OCI-LY3 (cell line): ENCODE measurements around the gene LRRC8D.

ENCODE experiments used
- H2AFZ ChIP-seq: fragments of 200-600, 300-600 bp; shearing (Covaris generic); 2 replicates; pipeline ENCODE4 v1.6.0; 2014; ENCODE audit warnings: antibody characterized with exemption, low read depth, low read length
- H3K27ac ChIP-seq: fragments of 200-600, 300-600 bp; sonication (generic); 2 replicates; pipeline ENCODE4 v1.5.1; 2014; ENCODE audit warnings: mild to moderate bottlenecking, low read length, moderate library complexity, mixed read lengths
- H3K27me3 ChIP-seq: fragments of 200-600, 300-600 bp; sonication (generic); 2 replicates; pipeline ENCODE4 v1.6.1; 2014; ENCODE audit warnings: low read depth, low read length, mixed read lengths
- H3K36me3 ChIP-seq: fragments of 200-600, 300-600 bp; sonication (generic); replicated peaks from 2 replicates; pipeline ENCODE3; 2014; ENCODE audit warnings: low read depth, low read length, mixed read lengths
- H3K4me1 ChIP-seq: fragments of 300-600, 200-600 bp; sonication (generic); 2 replicates; pipeline ENCODE4 v1.6.1; 2014; ENCODE audit warnings: low read length, mixed read lengths
- H3K4me2 ChIP-seq: fragments of 200-600, 300-600 bp; sonication (generic); 2 replicates; pipeline ENCODE4 v1.6.1; 2014; ENCODE audit warnings: low read length, mixed read lengths
- H3K4me3 ChIP-seq: fragments of 300-600, 200-600 bp; sonication (generic); 2 replicates; pipeline ENCODE4 v1.5.1; 2014; ENCODE audit warnings: antibody characterized with exemption, mild to moderate bottlenecking, low read length, moderate library complexity
- H3K79me2 ChIP-seq: fragments of 300-600, 200-600 bp; shearing (Covaris generic); 2 replicates; pipeline ENCODE4 v1.6.1; 2014; ENCODE audit warnings: mild to moderate bottlenecking, low read length, mixed read lengths
- H3K9ac ChIP-seq: fragments of 300-600, 200-600 bp; shearing (Covaris generic); 2 replicates; pipeline ENCODE4 v1.6.0; 2014; ENCODE audit warnings: mild to moderate bottlenecking, low read length, moderate library complexity
- H3K9me3 ChIP-seq: fragments of 200-600, 300-600 bp; shearing (Covaris generic); 2 replicates; pipeline ENCODE4 v1.6.1; 2014; ENCODE audit warnings: low read length, mixed read lengths; ENCODE audit not compliant: insufficient read depth
- H4K20me1 ChIP-seq: fragments of 200-600, 300-600 bp; sonication (generic); 2 replicates; pipeline ENCODE4 v1.6.1; 2016; ENCODE audit warnings: low read length, mixed read lengths; ENCODE audit not compliant: insufficient read depth
- EZH2phosphoT487 ChIP-seq: fragments of 200-600 bp; shearing (Covaris generic); IDR thresholded peaks from 2 replicates; pipeline ENCODE4 v1.6.1; 2018; ENCODE audit warnings: antibody characterized with exemption, mixed run types, low read depth
- TF ChIP-seq, protein P1 (sequence below): fragments of 200-600, 300-600 bp; sonication (generic); IDR thresholded peaks from 2 replicates; pipeline ENCODE4 v1.5.1; 2014; ENCODE audit warnings: antibody characterized with exemption, low read length, low read depth

Gene LRRC8D

DNA sequence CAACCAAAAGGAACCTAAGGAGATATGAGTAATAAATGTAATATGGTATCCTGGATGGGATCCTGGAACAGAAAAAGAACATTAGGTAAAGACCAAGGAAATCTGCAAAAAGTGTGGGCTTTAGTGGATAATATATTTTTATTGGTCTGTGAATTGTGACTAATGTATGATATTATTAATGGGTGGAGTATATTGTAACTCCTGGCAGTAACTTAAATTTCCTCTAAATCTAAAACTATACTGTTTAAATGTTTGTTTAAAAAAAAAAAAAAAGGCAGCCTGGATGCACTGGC is 68.4 kb downstream of the LRRC8D start:
- Histone ChIP-seq H3K9ac (no peak overlapping the region), H3K4me2 (no peak overlapping the region), H2AFZ (no peak overlapping the region), H3K27ac (no peak overlapping the region), H3K9me3 (no peaks in the 10 kb centered on the region), H3K4me3 (no peak overlapping the region), H4K20me1 (no peaks in the 10 kb centered on the region), H3K36me3 (no peaks in the 10 kb centered on the region), H3K79me2 (no peaks in the 10 kb centered on the region), H3K27me3 (no peaks in the 10 kb centered on the region), H3K4me1 (no peaks in the 10 kb centered on the region)
- no peak for TF ChIP-seq EZH2phosphoT487
- TF ChIP-seq, protein P1, sequence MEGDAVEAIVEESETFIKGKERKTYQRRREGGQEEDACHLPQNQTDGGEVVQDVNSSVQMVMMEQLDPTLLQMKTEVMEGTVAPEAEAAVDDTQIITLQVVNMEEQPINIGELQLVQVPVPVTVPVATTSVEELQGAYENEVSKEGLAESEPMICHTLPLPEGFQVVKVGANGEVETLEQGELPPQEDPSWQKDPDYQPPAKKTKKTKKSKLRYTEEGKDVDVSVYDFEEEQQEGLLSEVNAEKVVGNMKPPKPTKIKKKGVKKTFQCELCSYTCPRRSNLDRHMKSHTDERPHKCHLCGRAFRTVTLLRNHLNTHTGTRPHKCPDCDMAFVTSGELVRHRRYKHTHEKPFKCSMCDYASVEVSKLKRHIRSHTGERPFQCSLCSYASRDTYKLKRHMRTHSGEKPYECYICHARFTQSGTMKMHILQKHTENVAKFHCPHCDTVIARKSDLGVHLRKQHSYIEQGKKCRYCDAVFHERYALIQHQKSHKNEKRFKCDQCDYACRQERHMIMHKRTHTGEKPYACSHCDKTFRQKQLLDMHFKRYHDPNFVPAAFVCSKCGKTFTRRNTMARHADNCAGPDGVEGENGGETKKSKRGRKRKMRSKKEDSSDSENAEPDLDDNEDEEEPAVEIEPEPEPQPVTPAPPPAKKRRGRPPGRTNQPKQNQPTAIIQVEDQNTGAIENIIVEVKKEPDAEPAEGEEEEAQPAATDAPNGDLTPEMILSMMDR, result no peak

DNA sequence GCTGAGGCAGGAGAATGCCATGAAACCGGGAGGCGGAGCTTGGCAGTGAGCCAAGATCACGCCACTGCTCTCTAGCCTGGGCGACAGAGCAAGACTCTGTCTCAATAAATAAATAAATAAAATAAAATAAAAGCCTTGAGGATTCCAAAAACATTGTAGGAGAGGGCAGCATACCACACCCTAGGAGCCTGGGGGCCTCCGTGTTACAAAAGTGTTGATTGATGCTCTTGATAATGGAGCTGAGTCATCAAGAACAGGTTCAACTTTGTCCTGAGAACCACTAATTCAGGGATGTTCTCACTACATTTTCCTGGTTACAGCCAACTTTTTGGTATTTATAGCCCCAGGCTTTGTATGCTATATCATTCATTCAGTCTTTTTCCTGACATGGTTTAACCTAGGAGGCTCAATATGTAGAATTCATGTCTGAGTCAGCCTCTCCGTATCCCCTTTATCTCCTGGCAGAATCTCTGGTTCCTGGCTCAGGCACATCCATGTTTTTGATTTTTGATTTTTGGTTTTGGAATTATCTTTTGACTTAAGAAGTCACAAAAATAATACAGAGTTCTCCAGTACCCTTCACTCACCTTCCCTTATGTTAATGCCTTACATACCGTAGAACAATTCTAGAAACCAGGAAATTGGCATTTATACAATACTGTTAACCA is 69.4 kb downstream of the LRRC8D start:
- Histone ChIP-seq H3K4me1 (no peaks in the 10 kb centered on the region), H3K4me2 (no peak overlapping the region), H3K9me3 (no peaks in the 10 kb centered on the region), H3K27ac (no peak overlapping the region), H3K79me2 (no peaks in the 10 kb centered on the region), H2AFZ (no peak overlapping the region), H3K9ac (no peak overlapping the region), H3K27me3 (no peaks in the 10 kb centered on the region), H4K20me1 (no peaks in the 10 kb centered on the region), H3K4me3 (no peak overlapping the region), H3K36me3 (no peaks in the 10 kb centered on the region)
- no peak for TF ChIP-seq EZH2phosphoT487
- TF ChIP-seq, protein P1, result no peak

DNA sequence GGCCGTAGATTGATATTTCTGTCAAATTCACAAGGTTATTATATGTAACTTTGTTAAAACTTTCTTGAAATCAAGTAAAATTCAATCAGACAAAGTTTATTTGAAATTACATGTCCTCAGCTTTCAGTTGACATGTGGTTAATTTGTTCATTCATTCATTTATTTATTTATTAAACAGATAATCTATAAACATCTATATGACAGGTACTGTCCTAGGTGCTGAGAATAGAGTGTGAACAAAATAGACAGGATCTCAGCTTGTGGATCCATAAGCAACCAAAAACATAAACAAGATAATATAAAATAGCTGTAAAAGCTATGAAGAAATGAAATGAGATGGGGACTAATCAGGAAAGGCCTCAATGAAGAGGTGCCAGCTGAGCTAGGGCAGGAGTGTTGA is 72.0 kb downstream of the LRRC8D start:
- Histone ChIP-seq H4K20me1 (no peaks in the 10 kb centered on the region), H3K79me2 (no peaks in the 10 kb centered on the region), H3K27ac (no peak overlapping the region), H3K4me1 (no peaks in the 10 kb centered on the region), H3K9me3 (no peaks in the 10 kb centered on the region), H3K36me3 (no peaks in the 10 kb centered on the region), H3K27me3 (no peaks in the 10 kb centered on the region), H3K4me2 (no peak overlapping the region), H2AFZ (no peak overlapping the region), H3K9ac (no peak overlapping the region), H3K4me3 (no peak overlapping the region)
- TF ChIP-seq, protein P1, result no peak
- no peak for TF ChIP-seq EZH2phosphoT487

DNA sequence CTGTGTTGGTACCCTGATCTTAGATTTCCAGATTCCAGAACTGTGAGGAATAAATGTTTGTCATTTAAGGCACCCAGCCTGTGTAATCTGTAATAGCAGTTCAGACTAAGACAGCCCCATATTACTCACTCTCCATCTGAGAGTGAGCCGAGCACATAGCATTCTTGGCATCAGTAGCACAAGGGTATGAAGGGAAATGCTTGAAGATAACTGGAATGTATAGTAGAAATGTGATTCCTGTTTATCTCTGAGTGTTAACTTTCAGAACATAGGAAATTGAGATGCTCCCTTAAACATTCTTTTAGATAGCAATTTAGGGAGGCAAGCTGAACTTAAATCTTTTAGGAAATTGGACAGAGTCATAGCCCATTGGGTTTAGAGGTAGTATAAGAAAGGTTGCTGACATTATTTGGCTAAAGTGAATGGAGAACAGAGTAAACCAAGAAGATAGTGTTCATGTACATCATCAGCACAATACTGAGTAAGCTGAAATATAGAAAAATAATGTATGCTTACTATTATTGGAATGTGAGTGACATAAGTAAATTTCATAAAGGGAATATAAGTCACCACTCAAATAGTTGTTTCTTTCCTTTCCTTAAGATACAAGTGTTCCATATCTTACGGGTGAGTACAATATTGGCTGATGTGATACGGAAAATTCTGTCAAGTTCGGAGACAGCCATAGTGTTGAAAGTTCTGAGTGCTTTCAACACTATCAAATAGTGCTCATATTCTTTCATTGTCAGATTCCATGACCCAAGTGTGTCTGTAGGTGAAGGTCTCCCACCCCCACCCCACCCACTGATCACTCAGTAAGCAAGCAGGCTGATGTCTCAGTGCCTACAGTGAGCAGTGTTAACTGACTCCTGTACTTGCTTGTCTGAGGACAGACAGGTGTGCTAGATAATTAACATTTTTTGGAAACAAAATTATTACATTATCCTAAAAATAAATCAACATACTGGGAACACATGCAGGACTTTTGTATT is 73.7 kb downstream of the LRRC8D start:
- no peak overlapping the region for H2AFZ ChIP-seq
- no peak overlapping the region for H3K4me2 ChIP-seq
- H3K79me2 ChIP-seq, result no peaks in the 10 kb centered on the region
- TF ChIP-seq, protein P1, result no peak
- TF ChIP-seq EZH2phosphoT487, result no peak
- H3K4me1 ChIP-seq, result no peaks in the 10 kb centered on the region
- H3K36me3 ChIP-seq, result no peaks in the 10 kb centered on the region
- H3K27me3 ChIP-seq, result no peaks in the 10 kb centered on the region
- no peak overlapping the region for H3K4me3 ChIP-seq
- H3K9me3 ChIP-seq, result no peaks in the 10 kb centered on the region
- no peak overlapping the region for H3K9ac ChIP-seq
- no peak overlapping the region for H3K27ac ChIP-seq
- H4K20me1 ChIP-seq, result no peaks in the 10 kb centered on the region
